Measurements from ENCODE around the gene DBH. TPM values are rescaled to one million over a fixed set of nuclear protein-coding genes. Genes with fewer than 3 reads are reported as not detected.

Gene DBH
- total RNA-seq, 1 donor from 2014 or later, result 1.8 TPM

DNA sequence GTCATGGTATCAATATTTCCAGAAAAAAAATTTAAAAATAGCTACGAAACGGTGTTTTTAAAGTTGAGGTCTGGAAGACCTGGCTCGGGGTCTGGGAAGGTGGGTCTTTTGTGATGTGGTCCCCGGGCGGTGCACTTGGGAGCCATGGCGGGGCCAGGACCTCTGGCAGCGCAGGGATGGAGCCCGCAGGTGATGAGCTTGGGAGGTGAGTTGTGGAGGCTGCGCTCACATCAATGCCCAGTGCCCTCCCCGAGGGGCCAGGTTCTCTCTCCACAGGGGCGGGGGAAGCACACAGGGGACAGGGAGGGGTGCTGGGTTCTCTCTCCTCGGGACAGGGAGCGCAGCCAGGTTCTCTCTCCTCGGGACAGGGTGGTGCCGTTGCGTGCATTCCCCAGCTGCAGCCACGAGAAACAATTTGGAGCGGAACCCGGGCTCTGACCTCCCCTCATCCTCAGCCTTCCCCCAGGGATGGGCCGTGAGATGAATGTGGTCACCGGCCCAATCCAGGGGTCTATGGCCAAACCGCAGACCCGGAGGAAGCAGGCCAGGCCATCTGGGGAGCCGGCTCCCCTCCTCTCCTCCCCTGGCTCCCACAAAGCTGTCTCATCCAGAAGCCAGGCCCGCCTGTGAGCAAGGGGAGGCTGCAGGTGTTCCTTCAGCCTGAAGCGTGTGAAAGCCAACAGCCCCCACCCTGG, 25.8 kb downstream of the DBH start:
- no peak overlapping the region for H3K4me3 Mint-ChIP-seq (ENCODE audit: unreplicated experiment)
- no peak for DNase-seq
- H3K27me3 Mint-ChIP-seq (ENCODE audit: unreplicated experiment), result peaks cover 3% of the 10 kb centered on the region
- peaks cover 13% of the 10 kb centered on the region for H3K4me1 Mint-ChIP-seq (ENCODE audit: low read depth, unreplicated experiment)
- H3K9me3 Mint-ChIP-seq (ENCODE audit: unreplicated experiment), result no peaks in the 10 kb centered on the region
- H3K36me3 Mint-ChIP-seq (ENCODE audit: unreplicated experiment), result no peaks in the 10 kb centered on the region
- TF ChIP-seq, protein P1, sequence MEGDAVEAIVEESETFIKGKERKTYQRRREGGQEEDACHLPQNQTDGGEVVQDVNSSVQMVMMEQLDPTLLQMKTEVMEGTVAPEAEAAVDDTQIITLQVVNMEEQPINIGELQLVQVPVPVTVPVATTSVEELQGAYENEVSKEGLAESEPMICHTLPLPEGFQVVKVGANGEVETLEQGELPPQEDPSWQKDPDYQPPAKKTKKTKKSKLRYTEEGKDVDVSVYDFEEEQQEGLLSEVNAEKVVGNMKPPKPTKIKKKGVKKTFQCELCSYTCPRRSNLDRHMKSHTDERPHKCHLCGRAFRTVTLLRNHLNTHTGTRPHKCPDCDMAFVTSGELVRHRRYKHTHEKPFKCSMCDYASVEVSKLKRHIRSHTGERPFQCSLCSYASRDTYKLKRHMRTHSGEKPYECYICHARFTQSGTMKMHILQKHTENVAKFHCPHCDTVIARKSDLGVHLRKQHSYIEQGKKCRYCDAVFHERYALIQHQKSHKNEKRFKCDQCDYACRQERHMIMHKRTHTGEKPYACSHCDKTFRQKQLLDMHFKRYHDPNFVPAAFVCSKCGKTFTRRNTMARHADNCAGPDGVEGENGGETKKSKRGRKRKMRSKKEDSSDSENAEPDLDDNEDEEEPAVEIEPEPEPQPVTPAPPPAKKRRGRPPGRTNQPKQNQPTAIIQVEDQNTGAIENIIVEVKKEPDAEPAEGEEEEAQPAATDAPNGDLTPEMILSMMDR (IDR thresholded peaks at IDR 0.05; ENCODE audit: partially characterized antibody, unreplicated experiment), result no peak
- H3K27ac Mint-ChIP-seq (ENCODE audit: unreplicated experiment), result no peak overlapping the region

DNA sequence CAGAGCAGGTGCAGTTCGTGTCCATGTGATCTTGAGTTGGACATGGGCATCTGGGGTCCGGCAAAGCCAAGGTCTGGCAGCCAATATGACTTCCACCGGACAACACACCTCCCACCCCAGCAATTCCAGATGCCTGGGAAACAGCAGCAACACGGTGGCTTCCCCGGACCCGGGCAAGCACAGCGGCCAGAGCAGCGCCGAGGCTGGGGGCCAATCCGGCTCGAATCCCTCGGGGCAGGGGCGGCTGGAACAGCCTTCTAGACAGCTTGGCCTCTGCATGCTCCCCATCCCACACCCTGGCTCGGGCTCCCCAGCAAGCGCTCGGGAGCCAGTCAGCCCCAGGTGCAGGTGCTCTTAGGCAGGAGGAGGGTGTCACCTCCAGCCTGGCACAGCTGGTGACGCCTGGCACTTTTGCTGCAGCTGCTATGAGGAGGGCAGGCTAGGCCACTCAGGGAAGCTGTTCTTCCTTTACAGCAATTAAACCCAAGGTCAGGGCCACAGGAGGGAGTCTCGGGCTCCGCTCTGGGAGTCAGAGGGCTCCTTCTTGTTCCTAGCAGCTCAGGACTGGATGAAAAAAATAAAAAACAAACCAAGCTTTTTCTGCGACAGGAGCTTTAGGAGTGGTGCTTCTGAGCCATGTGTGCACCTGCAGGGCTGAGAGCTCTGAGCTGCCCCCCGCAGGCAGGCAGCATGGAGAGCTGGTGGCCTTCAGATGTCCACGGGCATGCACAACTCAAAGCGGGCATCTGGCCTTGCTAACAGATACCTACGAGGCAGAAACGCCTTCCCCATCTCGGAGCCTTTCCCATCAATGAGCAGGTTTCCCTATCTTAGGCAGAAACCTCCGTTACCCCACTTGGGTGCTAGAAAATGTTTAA, 28.2 kb downstream of the DBH start:
- Mint-ChIP-seq H3K27ac (ENCODE audit: unreplicated experiment) (no peak overlapping the region), H3K9me3 (ENCODE audit: unreplicated experiment) (no peaks in the 10 kb centered on the region), H3K4me3 (ENCODE audit: unreplicated experiment) (no peak overlapping the region), H3K27me3 (ENCODE audit: unreplicated experiment) (peaks cover 6% of the 10 kb centered on the region), H3K36me3 (ENCODE audit: unreplicated experiment) (no peaks in the 10 kb centered on the region), H3K4me1 (ENCODE audit: low read depth, unreplicated experiment) (peaks cover 7% of the 10 kb centered on the region)
- DNase-seq, result no peak
- TF ChIP-seq, protein P1 (IDR thresholded peaks at IDR 0.05; ENCODE audit: partially characterized antibody, unreplicated experiment), result no peak

DNA sequence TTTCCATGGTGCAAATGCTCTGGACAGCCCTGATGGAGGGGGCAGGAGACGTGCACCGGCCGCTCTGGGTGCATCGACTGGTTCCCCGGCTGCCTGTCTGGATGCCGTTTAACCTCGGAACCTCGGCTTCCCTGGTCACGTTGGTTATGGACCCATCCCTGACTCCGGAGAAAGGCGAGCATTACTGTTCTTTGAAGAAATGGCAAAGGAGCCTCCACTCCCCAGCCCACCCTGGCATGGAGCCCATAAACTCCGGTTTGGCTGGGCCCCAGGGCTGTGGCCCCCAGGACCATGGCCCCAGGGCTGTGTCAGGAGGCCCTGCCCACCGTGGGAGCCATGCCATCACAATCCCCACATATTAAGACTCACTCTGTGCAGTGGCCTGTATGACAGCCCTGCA, 28.9 kb downstream of the DBH start:
- Mint-ChIP-seq H3K27ac (ENCODE audit: unreplicated experiment) (no peak overlapping the region), H3K27me3 (ENCODE audit: unreplicated experiment) (peaks cover 8% of the 10 kb centered on the region), H3K9me3 (ENCODE audit: unreplicated experiment) (no peaks in the 10 kb centered on the region), H3K36me3 (ENCODE audit: unreplicated experiment) (no peaks in the 10 kb centered on the region), H3K4me1 (ENCODE audit: low read depth, unreplicated experiment) (peaks cover 4% of the 10 kb centered on the region), H3K4me3 (ENCODE audit: unreplicated experiment) (no peak overlapping the region)
- TF ChIP-seq, protein P1 (IDR thresholded peaks at IDR 0.05; ENCODE audit: partially characterized antibody, unreplicated experiment), result no peak
- no peak for DNase-seq

DNA sequence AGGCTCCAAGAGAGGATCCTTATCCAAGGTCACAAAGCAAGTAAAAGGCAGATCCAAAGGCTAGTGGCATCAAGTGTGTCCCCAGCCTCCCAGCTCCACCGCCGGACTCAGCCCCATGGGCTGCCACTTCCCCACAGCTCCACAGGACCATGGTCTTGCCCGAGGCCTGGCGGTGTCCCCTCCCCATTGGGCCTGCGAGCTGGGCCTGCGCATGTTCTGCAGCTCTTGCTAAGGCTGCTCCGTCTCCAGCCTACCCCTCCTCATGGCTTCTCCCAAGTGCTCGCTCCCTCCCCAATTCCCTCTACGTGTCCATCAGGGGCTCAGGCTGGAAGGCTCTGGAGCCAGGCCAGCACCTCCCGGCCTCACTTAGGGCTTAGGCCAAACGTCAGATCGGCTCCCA, 29.4 kb downstream of the DBH start:
- DNase-seq, result no peak

More for the DNA sequence above, 29.4 kb downstream of the DBH start:
- Mint-ChIP-seq H3K4me1 (ENCODE audit: low read depth, unreplicated experiment) (peaks cover 4% of the 10 kb centered on the region), H3K9me3 (ENCODE audit: unreplicated experiment) (no peaks in the 10 kb centered on the region), H3K27ac (ENCODE audit: unreplicated experiment) (no peak overlapping the region), H3K36me3 (ENCODE audit: unreplicated experiment) (no peaks in the 10 kb centered on the region), H3K27me3 (ENCODE audit: unreplicated experiment) (peaks cover 8% of the 10 kb centered on the region), H3K4me3 (ENCODE audit: unreplicated experiment) (no peak overlapping the region)
- TF ChIP-seq, protein P1 (IDR thresholded peaks at IDR 0.05; ENCODE audit: partially characterized antibody, unreplicated experiment), result no peak

Data from glutamatergic neuron (in vitro differentiated cells).